ENCODE measurements around the gene LMO7. TPM values are rescaled to one million over a fixed set of nuclear protein-coding genes. Genes with fewer than 3 reads are reported as not detected.

LMO7 gene
- total and polyA plus RNA-seq, 2 of the 8 experiments (the other 6 are each of a cell fraction or from before 2014, with no cell fraction given), result 8.1 to 28.3 TPM

DNA sequence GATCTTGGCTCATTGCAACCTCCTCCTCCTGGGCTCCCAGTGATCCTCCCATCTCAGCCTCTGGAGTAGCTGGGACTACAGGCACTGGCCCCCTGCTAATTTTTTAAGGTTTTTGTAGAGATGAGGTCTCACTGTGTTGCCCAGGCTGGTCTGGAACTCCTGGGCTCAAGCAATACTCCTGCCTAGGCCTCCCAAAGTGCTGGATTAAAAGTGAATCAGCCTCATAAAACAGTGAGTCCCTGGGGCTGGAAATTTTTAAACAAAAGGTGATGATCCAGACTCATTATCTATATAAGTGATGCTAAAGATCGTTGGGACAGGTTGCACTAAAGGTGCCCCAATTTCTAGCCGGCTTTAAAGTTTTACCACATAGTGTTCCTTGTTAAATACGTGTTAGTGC, 112.7 kb downstream of the LMO7 start (continued):
- TF ChIP-seq TAF7 (optimal IDR thresholded peaks at IDR 0.05; ENCODE audit: borderline replicate concordance, low read depth, low read length), result no peak
- TF ChIP-seq, protein P1, sequence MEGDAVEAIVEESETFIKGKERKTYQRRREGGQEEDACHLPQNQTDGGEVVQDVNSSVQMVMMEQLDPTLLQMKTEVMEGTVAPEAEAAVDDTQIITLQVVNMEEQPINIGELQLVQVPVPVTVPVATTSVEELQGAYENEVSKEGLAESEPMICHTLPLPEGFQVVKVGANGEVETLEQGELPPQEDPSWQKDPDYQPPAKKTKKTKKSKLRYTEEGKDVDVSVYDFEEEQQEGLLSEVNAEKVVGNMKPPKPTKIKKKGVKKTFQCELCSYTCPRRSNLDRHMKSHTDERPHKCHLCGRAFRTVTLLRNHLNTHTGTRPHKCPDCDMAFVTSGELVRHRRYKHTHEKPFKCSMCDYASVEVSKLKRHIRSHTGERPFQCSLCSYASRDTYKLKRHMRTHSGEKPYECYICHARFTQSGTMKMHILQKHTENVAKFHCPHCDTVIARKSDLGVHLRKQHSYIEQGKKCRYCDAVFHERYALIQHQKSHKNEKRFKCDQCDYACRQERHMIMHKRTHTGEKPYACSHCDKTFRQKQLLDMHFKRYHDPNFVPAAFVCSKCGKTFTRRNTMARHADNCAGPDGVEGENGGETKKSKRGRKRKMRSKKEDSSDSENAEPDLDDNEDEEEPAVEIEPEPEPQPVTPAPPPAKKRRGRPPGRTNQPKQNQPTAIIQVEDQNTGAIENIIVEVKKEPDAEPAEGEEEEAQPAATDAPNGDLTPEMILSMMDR (IDR thresholded peaks at IDR 0.05; ENCODE audit: control extremely low read depth in 1 of 3, insufficient read depth in 1 of 3, low read depth in 1 of 3, low read length in 3 of 3), result no peak
- no peak for TF ChIP-seq RNF2 (IDR thresholded peaks at IDR 0.05; ENCODE audit: borderline replicate concordance, low read depth, low read length, missing control alignments, poor library complexity, severe bottlenecking)
- no peak for TF ChIP-seq SUZ12 (IDR thresholded peaks at IDR 0.05; ENCODE audit: low read length)
- TF ChIP-seq ZNF274 (IDR thresholded peaks at IDR 0.05; ENCODE audit: borderline replicate concordance, extremely low read depth, low read length), result no peak
- no peak for TF ChIP-seq BRCA1 (IDR thresholded peaks at IDR 0.05; ENCODE audit: low read depth, low read length)
